BE2C (cell line): ENCODE data around the gene FSTL3.

Experiments
- DNase-seq: peaks from one replicate; pipeline ENCODE4 v3.0.0-alpha.2; 2020
- H3K27me3 ChIP-seq: fragments of 250-450 bp; sonication (Bioruptor Pico); 2 replicates; pipeline ENCODE4 v1.5.1; 2020; ENCODE audit warnings: mild to moderate bottlenecking
- H3K36me3 ChIP-seq: fragments of 250-450 bp; sonication (Bioruptor Pico); 2 replicates; pipeline ENCODE4 v1.5.1; 2020; ENCODE audit warnings: mild to moderate bottlenecking
- H3K4me1 ChIP-seq: fragments of 250-450 bp; sonication (Bioruptor Pico); 2 replicates; pipeline ENCODE4 v1.5.1; 2020
- H3K4me3 ChIP-seq: 2 replicates; pipeline ENCODE4 v1.5.1; 2011; ENCODE audit warnings: low read depth, low read length
- H3K9me3 ChIP-seq: fragments of 250-450 bp; sonication (Bioruptor Pico); 2 replicates; pipeline ENCODE4 v1.5.1; 2020
- TF ChIP-seq, protein P1 (sequence below): IDR thresholded peaks from 2 replicates; pipeline ENCODE4 v1.5.1; 2012; ENCODE audit warnings: mild to moderate bottlenecking, low read depth, low read length

Gene FSTL3

DNA sequence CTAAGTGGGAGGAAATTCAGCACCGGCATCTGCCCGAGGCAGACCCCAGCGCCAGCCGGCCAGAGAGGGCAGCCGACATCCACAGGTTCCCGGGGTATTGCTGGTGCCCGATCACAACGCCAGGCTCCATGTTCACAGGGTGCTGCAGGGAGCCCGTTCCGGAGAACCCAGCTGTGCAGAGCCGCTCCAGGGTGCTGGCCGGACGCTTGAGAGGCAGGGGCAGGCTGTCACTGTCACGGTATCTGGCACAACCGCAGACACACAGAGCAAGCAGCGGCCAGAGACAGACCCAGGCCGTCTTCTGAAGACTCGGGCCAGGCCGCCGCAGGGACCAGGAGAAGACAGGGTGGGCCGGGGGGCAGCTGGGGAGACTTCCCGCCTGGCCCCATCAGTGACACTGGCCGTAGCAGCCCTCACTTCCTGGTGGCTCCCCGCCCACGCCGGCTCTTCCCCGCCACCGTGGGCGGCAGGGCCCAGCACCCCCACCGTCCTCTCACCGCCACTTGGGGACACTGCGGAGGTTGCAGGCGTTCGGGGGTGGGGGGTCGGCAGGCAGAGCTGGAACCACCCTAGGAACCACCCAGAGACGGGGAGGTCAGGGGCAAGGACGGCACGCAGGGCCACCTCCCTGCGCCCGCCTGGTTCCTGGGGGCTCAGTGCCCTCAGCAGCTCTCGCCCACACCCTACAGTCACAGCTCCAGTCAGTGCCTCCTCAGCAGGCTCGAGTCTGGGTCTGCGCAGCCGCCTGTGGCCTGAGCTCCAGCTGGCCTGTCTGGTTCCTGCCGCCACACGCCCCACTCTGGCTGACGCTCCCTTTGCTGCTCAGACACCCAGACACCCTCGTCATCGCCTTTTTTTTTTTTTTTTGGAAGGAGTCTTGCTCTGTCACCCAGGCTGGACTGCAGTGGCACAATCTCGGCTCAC, 17.0 kb upstream of the FSTL3 start:
- TF ChIP-seq, protein P1, sequence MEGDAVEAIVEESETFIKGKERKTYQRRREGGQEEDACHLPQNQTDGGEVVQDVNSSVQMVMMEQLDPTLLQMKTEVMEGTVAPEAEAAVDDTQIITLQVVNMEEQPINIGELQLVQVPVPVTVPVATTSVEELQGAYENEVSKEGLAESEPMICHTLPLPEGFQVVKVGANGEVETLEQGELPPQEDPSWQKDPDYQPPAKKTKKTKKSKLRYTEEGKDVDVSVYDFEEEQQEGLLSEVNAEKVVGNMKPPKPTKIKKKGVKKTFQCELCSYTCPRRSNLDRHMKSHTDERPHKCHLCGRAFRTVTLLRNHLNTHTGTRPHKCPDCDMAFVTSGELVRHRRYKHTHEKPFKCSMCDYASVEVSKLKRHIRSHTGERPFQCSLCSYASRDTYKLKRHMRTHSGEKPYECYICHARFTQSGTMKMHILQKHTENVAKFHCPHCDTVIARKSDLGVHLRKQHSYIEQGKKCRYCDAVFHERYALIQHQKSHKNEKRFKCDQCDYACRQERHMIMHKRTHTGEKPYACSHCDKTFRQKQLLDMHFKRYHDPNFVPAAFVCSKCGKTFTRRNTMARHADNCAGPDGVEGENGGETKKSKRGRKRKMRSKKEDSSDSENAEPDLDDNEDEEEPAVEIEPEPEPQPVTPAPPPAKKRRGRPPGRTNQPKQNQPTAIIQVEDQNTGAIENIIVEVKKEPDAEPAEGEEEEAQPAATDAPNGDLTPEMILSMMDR: no peak

DNA sequence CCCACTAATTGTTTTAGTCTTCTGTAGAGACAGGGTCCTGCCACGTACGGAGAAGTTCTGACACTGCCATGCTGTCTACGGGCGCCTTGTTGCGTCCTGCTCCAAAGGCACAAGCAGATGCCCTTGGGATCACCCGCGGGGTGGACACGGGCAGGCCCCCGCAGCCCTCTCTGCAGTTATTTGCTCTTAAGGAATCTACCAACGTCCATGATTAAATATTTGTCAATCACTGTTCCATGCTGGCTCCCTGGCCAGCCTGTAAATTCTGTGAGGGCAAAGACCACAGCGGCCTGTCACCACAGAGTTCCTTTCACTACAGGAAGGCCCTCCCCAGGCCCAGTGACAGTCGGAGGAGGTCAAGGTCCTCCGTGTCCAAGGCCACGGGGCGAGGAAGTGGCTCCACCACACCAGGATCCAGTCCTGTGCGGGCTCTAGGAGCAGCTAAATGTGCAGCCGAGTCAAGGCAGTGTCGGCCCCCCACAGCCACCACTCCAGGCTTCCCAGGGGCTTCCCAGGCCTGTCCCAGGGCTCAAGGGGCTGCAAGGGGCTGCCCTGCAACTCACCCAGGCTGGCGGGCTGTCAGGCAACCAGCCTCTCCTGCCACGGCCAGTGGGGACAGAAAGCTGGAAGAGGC, 15.3 kb upstream of the FSTL3 start:
- DNase-seq: no peak
- Histone ChIP-seq H3K36me3 (peaks cover 31% of the 10 kb centered on the region), H3K27me3 (no peaks in the 10 kb centered on the region; the same call in 1 of the 2 replicates), H3K4me1 (peaks cover 3% of the 10 kb centered on the region; the same call in 1 of the 2 replicates), H3K4me3 (peak overlapping the region; percentile 86), H3K9me3 (no peaks in the 10 kb centered on the region; the same call in 1 of the 2 replicates)
- TF ChIP-seq, protein P1: no peak

More for the DNA sequence above, 17.0 kb upstream of the FSTL3 start:
- Histone ChIP-seq H3K36me3 (peaks cover 40% of the 10 kb centered on the region), H3K9me3 (no peaks in the 10 kb centered on the region; the same call in 1 of the 2 replicates), H3K4me3 (no peak overlapping the region), H3K27me3 (no peaks in the 10 kb centered on the region; the same call in 1 of the 2 replicates), H3K4me1 (peaks cover 3% of the 10 kb centered on the region; the same call in 1 of the 2 replicates)
- DNase-seq: peak; percentile 72

DNA sequence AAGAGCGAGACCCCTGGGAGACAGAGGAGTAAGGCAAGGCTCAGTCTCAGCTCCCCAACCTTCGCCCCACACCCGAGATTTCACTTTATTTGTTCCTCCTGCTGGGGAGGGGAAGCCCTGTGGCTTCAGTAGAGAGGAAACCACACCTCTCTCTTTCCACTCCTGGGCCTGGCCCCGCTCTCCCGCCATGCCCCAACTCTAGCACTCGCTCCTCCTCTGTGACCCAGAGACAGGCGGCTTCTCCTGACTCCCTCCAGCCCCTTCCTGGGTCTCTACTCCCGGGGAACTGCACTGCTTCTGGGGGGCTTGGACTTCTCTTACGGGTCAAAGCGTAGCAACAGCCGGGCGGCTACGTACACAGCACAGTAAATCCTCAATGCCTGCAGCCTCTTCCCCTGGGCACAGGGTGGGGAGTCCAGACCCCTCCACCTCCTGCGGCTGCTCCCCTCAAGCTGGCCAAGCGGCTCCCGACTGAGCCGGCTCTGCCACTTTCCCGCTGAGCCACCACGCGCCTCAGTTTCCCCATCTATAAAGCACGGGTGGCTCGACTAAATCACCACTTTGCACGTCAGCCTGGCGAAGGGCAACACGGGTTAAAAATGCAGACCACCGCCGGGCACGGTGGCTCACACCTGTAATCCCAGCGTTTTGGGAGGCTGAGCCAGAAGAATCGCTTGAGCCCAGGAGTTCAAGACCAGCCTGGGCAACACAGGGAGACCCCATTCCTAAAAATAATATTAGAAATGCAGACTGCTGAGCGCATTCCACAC, 14.6 kb upstream of the FSTL3 start:
- H3K36me3 ChIP-seq: peaks cover 29% of the 10 kb centered on the region
- peak overlapping the region; percentile 86 for H3K4me3 ChIP-seq
- H3K27me3 ChIP-seq: no peaks in the 10 kb centered on the region; the same call in 1 of the 2 replicates
- TF ChIP-seq, protein P1: no peak
- H3K9me3 ChIP-seq: no peaks in the 10 kb centered on the region; the same call in 1 of the 2 replicates
- H3K4me1 ChIP-seq: peaks cover 3% of the 10 kb centered on the region; the same call in 1 of the 2 replicates
- DNase-seq: no peak

DNA sequence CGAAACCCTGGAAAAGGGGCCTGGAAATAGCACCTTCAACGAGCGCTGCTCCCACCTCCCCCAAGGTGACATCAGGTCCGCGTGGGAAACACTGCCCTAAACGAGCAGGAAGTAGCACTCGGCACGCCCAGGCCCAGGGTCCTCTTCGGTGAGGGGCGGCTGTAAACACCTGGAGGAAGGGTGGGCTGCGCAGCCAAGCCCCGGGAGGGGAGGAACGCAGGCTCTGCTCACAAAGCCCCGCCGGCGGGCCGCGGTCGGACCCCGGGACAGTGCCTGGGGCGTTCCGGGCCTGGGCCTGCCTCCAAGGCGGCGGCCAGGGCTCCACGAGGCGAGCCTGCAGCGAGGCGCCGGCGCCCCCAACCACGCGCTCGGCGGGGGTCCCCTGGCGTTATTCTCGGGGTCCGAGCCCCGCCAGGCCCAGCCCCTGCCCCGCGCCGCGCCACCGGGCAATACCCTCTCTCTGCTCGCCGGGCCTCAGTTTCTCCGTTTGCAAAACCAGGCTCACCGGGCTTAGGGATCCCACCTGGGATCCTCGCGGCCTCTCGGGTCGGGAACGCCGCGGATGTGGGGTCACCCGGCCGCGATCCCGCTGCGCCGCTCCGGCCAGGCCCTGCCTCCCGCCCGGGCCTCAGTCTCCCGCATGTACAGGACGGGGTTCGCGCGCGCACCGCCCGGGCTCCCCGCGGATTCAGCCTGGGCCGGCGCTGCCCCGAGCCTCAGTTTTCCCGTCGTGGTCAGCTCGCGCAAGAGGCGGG, 13.8 kb upstream of the FSTL3 start:
- no peaks in the 10 kb centered on the region; the same call in 1 of the 2 replicates for H3K27me3 ChIP-seq
- peak overlapping the region; percentile 86 for H3K4me3 ChIP-seq
- DNase-seq: peak; percentile 51
- peaks cover 3% of the 10 kb centered on the region; the same call in 1 of the 2 replicates for H3K4me1 ChIP-seq
- TF ChIP-seq, protein P1: no peak
- no peaks in the 10 kb centered on the region; the same call in 1 of the 2 replicates for H3K9me3 ChIP-seq
- H3K36me3 ChIP-seq: peaks cover 23% of the 10 kb centered on the region

GRCh38 chr19:662962-663681, 13.1 kb upstream of the FSTL3 start, which contains the start of gene RNF126:
Gene RNF126 (minus strand): TSS chr19:663214. CDS start chr19:663121, 93 bp downstream.
- DNase-seq: peak; percentile 93
- H3K27me3 ChIP-seq: no peaks in the 10 kb centered on the region; the same call in 1 of the 2 replicates

More at GRCh38 chr19:662962-663681, 13.1 kb upstream of the FSTL3 start, which contains the start of gene RNF126:
- no peaks in the 10 kb centered on the region; the same call in 1 of the 2 replicates for H3K9me3 ChIP-seq
- peaks cover 18% of the 10 kb centered on the region for H3K36me3 ChIP-seq
- H3K4me3 ChIP-seq: peak within 1 kb of the TSS; percentile 86
- H3K4me1 ChIP-seq: peaks cover 3% of the 10 kb centered on the region; the same call in 1 of the 2 replicates
- TF ChIP-seq, protein P1: no peak
